HG03108 (cell line): ENCODE measurements around the gene FCGBP.
"Not testable (repeated sequence)": the region's sequence is repeated elsewhere in the genome, so short reads cannot be mapped to it uniquely, and the experiment has no call there.

Experiments used
- ATAC-seq: cut with Tn5 transposase; IDR thresholded peaks from one replicate; pipeline ENCODE4 v1.9.1; 2021; ENCODE audit warnings: moderate library complexity; ENCODE audit not compliant: unreplicated experiment

Gene FCGBP

DNA sequence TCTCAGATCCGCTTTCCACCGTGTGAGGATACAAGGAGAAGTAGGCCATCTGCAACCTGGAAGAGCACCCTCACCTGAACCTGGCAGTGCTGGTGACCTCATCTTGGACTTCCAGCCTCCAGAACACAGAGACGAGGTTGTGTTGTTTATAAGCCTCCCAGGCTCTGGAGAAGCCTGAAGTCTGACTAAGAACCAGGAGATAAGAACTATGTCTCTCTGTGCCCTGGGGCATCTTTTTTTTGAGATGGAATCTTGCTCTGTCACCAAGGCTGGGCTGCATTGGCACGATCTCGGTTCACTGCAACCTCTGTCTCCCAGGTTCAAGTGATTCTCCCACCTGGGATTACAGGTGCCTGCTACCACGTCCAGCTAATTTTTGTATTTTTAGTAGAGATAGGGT is 14.5 kb downstream of the FCGBP start:
- ATAC-seq: no peak

DNA sequence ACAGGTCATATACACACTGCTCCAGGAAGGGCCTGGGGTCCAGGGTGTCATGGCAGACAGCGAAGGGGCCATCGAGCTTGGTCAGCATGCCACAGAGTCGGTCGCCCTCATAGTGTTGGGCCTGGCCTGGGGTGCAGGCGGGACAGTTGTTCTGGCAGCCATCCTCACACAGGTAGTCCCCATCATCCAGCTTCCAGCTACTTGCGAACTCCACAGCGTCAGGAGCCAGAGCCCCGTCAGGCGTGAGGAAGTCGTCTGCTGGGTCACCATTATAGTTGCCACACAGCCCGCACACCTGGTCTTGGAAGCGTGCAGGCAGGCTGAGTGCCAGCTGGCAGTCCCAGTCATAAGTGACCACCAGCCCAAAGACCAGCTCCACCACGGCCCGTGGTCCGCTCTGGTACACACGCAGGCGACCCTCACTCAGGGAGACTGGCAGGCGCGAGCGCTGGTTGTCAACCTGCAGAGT is 16.2 kb downstream of the FCGBP start:
- no peak for ATAC-seq

DNA sequence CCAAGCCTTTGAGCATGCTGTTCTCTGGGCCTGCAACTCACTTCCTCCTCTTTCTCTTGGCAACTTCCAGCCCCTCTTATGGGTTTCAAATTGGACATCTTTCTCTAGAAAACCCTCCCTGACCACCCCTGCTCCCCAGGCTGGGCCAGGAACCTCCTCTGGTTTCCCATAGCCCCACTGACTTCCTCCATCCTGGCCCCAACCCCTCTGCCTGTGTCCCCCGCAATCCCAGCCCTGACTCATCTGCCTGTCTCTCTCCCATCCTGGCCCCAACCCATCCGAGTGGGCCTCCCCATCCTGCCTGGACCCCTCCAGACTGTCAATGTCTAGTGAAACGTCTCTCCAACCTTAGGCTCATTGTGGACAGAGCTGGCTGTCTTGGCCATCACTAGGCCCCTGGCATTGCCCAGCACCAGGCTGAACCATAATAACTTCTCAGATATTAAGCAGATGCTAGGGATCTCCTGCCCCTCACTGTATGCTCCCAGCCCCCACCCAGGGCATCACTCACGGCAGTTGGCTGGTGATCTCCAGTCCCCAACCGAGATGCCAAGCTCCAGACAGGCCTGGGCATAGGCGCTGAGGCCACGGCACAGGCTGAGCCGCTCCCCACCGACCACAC is 16.8 kb downstream of the FCGBP start:
- no peak for ATAC-seq

DNA sequence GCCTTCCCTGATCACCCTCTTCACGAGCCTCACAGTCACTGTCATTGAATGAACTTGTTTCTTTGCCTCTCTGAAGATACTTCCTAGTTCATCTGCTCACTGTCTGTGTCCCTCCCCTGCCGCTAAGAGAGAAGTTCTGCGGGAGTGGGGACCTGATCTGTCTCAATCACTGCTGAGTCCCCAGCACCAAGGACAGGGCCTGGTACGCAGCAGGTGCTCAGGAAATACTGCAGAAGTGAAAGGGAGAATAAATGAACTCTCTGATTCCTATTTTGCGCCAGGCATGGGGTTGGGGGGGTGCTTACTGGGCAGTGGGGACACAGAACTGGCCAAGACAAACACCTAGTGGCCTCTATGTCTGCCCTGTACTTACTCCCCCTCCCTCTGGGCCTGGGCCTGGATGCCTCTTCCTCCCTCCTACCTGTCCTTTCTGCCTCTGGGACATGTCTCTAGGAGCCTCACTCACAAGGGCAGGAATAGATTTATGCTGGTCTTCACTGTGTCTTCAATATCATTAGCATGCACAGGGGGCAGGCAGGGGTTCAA is 17.5 kb downstream of the FCGBP start:
- ATAC-seq: no peak

DNA sequence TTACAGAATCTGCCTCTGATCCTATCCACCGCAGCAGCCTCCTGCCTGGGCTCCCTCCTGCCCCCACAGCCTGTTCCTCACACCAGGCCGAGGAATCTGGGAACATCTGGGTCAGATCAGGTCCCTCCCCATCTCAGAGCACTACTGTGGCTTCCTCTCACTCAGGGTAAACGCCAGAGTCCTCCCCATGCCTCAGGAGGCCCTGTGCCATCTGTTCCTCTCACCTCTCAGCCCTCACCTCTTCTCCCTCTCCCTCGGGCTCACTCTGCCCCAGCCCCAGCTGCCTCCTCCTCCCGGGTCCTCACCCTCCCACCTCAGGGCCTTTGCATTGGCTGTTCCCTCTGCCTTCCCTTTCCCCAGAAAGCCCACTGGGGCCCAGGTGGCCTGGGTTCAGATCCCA is 18.2 kb downstream of the FCGBP start:
- ATAC-seq: no peak

DNA sequence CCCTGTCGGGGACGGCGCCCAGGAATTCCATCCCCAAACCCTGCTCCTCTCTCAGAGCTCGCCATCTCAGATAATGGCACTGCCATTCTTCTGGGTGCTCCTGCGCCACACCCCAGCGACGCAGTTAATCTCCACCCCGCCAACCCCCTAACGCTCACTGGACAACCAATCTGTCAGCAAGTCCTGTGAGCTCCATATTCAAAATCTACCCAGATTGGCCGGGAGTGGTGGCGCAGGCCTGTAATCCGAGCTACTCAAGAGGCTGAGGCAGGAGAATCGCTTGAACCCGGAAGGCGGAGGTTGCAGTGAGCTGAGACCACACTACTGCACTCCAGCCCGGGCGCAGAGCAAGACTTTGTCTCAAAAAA is 18.6 kb downstream of the FCGBP start:
- no peak for ATAC-seq

DNA sequence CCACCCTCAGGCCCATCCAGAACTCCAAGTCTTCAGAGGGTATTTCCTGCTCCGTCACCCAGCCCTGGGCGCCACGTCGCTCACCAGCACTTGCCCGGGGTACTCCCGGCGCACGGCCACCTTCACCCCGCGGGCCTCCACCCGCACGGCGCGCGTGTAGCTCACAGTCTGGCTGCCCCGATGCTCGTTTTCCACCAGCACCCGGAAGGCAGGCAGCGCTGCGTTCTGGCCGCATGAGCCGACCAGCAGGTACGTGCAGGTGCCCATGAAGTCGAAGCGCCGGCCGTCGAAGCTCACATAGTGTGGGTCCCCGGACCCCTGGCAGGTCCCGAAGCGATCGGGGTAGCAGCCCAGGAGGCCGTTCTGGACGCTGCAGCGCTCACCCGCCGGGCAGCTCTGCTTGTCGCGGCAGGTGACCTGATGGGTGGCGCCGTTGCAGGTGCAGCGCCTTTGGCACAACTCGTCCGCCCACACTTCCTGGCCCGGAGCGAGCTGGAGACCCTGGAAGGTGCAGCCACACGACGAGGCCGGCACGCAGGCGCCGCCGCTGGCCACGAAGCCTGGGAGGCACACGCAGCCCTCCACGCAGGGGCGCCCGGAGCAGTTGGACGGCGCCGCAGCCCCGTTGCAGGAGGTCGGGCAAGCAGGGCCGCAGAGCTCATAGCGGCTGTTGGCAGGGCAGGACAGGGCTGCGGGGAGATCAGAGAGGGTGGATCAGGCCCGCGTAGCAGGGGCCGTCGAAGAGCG is 19.2 kb downstream of the FCGBP start:
- no peak for ATAC-seq

DNA sequence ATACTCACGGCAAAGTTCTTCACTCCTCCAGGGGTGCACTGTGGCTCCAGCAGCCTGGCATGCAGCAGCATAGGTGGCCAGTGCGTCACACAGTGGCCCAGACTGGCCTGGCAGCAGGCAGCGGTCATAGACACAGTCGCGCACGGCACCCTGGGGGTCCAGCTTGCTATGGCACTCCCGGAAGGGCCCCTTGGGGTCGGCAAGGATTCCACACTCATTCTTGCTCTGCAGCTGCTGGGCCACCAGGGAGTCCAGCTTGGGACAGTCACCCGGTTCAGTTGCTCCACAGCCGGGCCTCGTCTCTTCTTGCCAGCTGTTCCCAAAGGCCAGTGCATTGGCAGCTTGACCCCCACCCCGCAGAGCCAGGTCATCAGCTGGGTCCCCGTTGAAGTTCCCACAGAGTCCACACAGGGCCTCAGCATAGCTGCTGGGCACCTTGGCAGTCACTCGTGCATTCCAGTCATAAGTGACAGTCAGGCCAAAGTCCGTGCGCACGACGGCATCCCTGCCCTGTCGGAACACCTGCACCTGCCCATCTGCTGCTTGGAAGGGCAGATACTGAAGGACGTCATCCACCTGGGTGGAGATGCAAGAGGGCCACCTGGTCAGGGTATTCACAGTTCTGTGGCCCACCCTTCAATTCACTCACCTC is 20.6 kb downstream of the FCGBP start:
- ATAC-seq: no peak

DNA sequence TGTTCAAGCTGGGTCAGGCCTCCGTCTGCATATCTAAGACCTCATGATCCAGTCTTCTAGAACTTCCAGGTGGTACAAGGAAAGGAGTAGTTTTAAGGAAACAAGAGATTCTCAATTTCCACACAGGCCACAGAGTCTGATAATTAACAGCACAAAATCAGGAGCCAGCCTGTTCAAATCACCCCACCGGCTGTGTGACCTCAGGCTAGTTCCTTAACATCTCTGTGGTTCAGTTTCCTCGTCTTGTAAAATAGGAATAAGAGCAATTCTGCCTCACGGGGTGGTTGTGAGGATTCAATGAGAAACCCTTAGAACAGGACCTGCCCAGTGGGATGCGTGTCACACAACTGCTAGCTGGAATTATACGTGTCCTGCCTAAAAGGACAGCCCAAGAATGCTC is 25.6 kb downstream of the FCGBP start:
- ATAC-seq: no peak

DNA sequence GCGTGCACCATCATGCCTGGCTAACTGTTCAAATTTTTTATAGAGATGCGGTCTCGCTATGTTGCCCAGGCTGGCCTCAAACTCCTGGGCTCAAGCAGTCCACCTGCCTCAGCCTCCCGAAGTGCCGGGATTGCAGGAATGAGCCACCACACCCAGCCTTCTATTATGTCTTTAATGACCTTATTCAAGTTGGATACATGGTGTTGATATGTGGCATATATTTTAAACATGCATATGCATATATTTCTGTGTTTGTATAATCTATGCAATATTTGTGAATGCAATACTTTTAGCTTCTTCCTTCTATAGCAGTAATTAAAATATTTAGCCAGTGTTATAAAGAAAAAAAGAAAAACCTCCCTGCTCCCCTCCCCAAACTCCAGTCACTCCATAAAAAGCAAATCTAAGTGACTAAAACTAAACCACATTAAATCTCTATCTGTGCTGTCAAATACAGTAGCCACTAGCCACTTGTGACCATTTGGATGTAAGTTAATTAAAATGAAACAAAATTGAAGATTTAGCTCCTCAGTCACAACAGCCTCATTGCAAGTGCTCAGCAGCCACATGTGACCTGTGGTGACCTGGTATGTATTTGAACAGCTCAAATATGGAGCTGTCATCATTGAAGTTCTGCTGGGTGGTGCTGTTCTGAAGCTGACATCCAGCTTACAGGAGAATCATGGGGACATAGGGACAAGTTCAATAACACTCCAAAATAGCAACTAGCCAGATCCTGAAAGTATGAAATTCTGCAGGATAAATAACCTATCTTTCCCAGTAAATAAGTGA is 27.4 kb downstream of the FCGBP start:
- ATAC-seq: no peak

DNA sequence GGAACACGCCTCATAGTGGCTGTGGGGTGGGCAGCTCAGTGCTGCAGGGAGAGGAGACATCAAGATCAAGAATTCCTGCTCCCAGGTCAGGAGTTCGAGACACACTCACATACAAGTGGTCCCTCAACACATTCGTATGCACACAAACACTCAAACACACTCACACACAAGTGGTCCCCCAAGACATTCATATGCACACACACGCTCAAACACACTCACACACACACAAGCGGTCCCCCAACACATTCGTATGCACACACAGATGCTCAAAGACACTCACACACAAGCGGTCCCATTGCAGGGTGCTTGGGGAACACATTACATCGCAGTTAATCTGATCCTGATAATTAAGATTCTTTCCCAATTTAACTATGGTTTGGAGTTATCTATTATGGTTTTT is 28.2 kb downstream of the FCGBP start:
- ATAC-seq: no peak

DNA sequence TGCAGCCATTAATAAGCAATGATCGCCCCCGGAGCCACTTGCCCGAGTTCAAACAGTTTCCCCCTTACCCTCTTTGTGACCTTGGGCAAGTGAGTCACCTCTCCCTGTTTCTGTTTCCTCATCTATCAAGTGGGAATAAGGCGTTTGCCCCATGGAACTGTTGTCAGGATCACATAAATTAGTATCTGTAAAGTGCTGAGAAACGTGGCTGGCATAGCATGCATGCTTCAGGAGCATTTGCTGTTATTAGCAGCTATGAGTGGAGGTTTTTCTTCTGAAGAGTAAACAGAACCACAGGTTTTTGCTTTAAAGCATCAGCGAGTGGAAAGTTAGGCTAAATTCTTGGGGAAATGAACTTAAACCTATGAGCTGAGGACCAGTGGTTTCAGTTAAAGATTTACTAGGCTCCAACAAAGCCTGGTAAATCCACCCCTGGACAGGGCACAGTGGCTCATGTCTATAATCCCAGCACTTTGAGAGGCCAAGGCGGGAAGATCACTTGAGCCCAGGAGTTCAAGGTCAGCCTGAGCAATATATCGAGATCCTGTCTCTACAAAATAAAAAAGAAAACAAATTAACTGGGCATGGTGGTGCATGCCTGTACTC is 30.8 kb downstream of the FCGBP start:
- ATAC-seq: not testable (repeated sequence)

DNA sequence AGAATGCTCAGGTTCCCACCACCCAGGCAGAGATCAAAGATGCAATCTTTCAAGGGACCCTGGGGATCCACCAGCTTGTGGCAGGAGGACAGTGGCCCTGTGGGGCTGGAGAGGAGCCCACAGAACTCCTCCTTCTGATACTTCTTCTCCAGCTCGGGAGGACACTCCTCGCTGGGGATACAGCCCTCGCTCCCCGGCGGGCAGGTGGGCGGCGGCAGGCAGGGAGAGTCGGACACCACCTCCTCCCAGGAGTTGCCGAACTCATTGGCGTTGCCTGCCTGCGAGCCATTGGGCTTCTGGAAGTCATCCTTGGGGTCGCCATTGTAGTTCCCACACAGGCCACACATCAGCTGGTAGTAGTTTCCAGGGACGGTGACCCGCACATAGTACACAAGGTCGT is 32.1 kb downstream of the FCGBP start:
- not testable (repeated sequence) for ATAC-seq

DNA sequence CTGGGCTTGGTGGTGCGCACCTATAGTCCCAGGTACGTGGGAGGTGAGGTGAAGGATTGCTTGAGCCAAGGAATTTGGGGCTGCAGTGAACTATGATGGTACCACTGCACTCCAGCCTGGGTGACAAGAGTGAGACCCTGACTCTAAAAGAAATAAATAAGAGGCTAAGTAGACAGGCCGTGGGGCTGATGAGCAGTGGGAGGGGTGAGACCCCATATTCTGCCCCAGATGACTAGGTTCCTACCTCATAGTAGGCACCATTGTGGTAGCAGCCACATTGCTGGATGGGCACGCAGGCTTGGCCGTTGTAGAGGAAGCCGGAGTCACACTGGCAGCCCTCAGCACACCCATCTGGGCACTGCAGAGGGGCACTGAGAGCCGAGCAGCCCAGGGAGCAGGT is 32.8 kb downstream of the FCGBP start:
- ATAC-seq: not testable (repeated sequence)

DNA sequence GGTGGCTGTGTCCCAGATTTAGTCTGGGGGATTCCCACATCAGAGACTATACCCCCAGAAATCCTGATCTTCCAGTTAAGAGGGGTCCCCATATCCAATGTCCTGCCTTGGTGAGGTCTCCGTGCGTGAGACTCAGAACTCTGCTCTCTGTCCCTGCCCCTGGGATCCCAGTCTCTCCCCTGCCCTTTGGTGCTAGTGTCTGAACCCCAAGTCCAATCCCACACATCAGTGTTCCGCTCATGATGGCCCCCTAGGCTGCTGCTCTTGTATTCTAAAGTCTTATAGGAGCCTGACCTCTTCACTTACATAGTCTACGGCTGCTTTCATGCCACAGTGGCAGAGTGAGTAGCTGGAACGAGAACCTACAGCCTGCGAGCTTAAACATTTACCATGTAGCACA is 35.6 kb downstream of the FCGBP start:
- not testable (repeated sequence) for ATAC-seq

DNA sequence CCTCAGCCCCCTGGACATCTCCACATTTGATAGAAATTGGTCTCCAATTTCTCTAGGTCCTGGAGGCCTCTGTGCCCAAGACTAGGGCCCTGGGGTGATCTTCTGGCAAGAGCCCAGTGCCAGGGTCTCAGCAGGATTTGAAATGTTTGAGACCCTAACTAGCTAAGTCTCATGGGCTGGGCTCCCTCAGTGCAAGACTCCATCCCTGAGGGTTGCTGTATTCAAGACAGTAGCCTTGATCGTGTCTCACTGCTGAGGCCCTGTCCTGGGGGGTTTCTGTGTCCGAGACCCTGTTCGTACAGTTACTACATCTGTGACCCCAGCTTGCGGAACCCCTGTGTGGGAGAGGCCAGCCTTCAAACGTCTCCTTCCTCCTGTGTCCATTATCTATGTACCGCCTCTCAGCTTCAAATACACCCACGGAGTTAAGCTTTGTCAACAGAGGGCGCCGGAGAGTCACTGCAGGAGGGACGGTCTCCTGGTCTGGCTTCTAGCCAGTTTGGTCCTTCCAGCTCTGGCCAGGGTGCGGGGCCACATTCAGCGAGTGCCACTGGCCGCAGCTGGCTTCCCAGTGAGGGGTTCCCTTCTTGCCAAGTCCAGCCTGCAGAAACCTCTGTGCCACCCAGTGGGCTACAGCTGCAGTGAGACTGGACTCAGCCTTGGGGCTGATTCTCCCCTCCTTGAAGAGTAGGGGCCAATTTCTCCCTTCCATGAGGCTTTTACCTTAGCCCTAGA is 36.8 kb downstream of the FCGBP start:
- peak; percentile 42 for ATAC-seq

DNA sequence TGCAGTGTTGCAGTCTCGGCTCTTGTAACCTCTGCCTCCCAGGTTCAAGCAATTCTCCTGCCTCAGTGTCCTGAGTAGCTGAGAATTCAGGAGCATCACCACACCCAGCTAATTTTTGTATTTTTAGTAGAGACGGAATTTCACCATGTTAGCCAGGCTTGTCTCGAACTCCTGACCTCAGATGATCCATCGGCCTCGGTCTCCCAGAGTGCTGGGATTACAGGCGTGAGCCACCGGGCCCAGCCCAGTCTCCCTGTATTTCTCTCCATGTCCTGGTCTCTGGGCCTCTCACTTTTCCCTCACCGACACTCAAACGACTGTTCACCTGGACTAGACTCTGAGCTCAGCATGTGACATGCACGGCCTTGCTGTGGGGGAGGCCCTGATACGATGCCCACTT is 39.3 kb downstream of the FCGBP start:
- ATAC-seq: not testable (repeated sequence)

DNA sequence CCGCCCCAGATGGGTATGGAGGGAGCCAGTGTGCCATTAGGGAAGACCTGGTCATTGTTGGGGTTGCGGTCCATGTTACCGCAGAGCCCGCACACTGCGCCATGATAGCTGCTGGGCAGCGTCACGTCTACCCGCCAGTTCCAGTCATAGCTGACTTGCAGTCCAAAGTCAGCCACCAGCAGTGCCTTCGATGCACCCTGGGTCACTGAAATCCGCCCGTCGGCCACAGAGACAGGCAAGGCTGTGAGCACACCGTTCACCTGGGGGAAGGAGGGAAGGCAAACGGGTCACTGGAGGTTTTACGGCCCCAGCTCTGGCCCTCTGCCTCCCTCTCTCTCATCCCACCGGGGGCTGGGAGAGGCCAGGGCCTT is 40.2 kb downstream of the FCGBP start:
- ATAC-seq: not testable (repeated sequence)

DNA sequence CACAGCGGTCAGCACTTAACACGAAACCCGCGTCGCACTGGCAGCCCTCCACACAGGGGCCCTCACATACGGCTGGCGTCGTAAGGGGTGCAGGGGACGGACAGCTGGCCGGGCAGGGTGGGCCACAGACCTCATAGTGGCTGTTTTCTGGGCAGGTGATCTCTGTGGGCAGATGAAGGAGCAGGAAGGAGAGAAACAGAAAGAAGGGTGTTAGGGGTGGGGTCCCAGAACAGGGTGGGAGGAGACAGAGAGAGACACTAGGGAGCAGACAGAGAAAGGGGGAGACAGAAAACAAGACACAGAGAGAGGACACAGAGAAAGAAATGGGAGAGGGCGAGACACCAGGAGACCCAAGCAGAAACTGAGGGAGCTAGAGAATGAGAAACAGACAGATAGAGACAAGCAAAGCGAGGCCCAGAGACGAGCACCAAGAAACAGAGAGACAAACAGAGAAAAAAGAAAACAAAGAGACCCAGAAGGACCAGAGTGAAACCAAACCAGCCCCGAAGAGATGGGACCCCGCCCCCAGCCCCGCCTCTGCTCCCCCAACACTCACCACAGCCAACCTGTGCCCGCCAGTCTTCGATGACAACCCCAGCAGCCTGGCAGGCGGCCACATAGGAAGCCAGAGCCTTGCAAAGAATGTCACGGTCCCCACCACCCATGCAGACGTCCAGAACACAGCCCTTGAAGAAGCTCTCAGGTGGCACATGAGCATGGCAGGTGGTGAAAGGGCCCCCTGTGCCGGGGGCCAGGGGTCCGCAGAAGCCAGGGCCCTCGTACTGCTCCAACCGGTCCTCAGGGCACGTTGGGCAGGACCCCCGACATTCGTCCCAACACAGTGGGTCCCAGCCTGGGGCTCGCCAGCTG is 40.8 kb downstream of the FCGBP start:
- not testable (repeated sequence) for ATAC-seq
